DMS153 treated with DMSO at 0.1 percent for 48 hours (cell line): ENCODE data around the gene TSPO2.

Experiments
- DNase-seq: peaks from one replicate; lab custom pipeline; 2025; ENCODE audit not compliant: unreplicated experiment; lab: John Stamatoyannopoulos, UW

TSPO2 gene

GRCh38 chr6:41049955-41050354 is 7.7 kb downstream of the TSPO2 start:
- DNase-seq = no peak

GRCh38 chr6:41050536-41050935 is 8.3 kb downstream of the TSPO2 start:
- no peak for DNase-seq

GRCh38 chr6:41051873-41052272 is 9.6 kb downstream of the TSPO2 start:
- DNase-seq = no peak

GRCh38 chr6:41053041-41053440 is 10.8 kb downstream of the TSPO2 start, which contains the start of gene APOBEC2:
Gene APOBEC2, plus strand, starts transcription at chr6:41053202. Its CDS starts 146 bp downstream, at chr6:41053348.
- no peak for DNase-seq

GRCh38 chr6:41054511-41054910 is 12.2 kb downstream of the TSPO2 start:
- DNase-seq = no peak

GRCh38 chr6:41055149-41055548 is 12.9 kb downstream of the TSPO2 start:
- DNase-seq = no peak

- DNase-seq = no peak
These were observed 14.7 kb downstream of the TSPO2 start for GRCh38 chr6:41056768-41057490.

- DNase-seq = no peak
These were observed 16.5 kb downstream of the TSPO2 start for GRCh38 chr6:41058783-41059181.

- DNase-seq = no peak
These were observed 17.3 kb downstream of the TSPO2 start for GRCh38 chr6:41059556-41059955.

GRCh38 chr6:41061196-41061726 is 19.0 kb downstream of the TSPO2 start:
- no peak for DNase-seq

- DNase-seq = no peak
These were observed 19.8 kb downstream of the TSPO2 start for GRCh38 chr6:41062056-41062455.

GRCh38 chr6:41063884-41064285 is 21.6 kb downstream of the TSPO2 start:
- no peak for DNase-seq

- DNase-seq = no peak
These were observed 22.6 kb downstream of the TSPO2 start for GRCh38 chr6:41064841-41065240.

- no peak for DNase-seq
These were observed 23.3 kb downstream of the TSPO2 start for GRCh38 chr6:41065550-41066026.

- peak; percentile 72 for DNase-seq
These were observed 24.6 kb downstream of the TSPO2 start for GRCh38 chr6:41066867-41067304.

- DNase-seq = no peak
These were observed 29.2 kb downstream of the TSPO2 start for GRCh38 chr6:41071501-41071922.

GRCh38 chr6:41071923-41072835 is 29.9 kb downstream of the TSPO2 start, which contains the start of gene OARD1:
Gene OARD1, minus strand, starts transcription at chr6:41072356. Its CDS starts 722 bp downstream, at chr6:41071634.
- DNase-seq = peak; percentile 100

- DNase-seq = peak; percentile 100
These were observed 30.6 kb downstream of the TSPO2 start, which contains the start of gene NFYA for GRCh38 chr6:41072836-41073202. Gene NFYA, plus strand, starts transcription at chr6:41072974. Its CDS starts 6,116 bp downstream, at chr6:41079090.

- DNase-seq = peak; percentile 30
These were observed 31.1 kb downstream of the TSPO2 start for GRCh38 chr6:41073203-41073967.

- DNase-seq = peak; percentile 47
These were observed 31.9 kb downstream of the TSPO2 start for GRCh38 chr6:41073968-41074691.
